HG03442 (cell line): Measurements from ENCODE around the gene SVIL.

Experiments used
- ATAC-seq: cut with Tn5 transposase; IDR thresholded peaks from one replicate; pipeline ENCODE4 v1.9.1; 2021; ENCODE audit warnings: mild to moderate bottlenecking, moderate library complexity; ENCODE audit not compliant: unreplicated experiment

Gene SVIL

GRCh38 chr10:29634764-29635625 lies at the start of gene SVIL:
Gene SVIL (minus strand): TSS chr10:29634971. CDS start chr10:29555058, 79,913 bp downstream.
- ATAC-seq, result no peak

GRCh38 chr10:29681676-29682448 lies 47.1 kb upstream of the SVIL start:
- no peak for ATAC-seq

GRCh38 chr10:29680091-29680490 lies 45.3 kb upstream of the SVIL start:
- ATAC-seq, result no peak

GRCh38 chr10:29676732-29677131 lies 42.0 kb upstream of the SVIL start:
- no peak for ATAC-seq

- ATAC-seq, result no peak
Observed at GRCh38 chr10:29675984-29676383, 41.2 kb upstream of the SVIL start.

- no peak for ATAC-seq
Observed at GRCh38 chr10:29671968-29672367, 37.2 kb upstream of the SVIL start.

- ATAC-seq, result no peak
Observed at GRCh38 chr10:29671228-29671780, 36.5 kb upstream of the SVIL start.

GRCh38 chr10:29670761-29671160 lies 36.0 kb upstream of the SVIL start:
- ATAC-seq, result no peak

- ATAC-seq, result no peak
Observed at GRCh38 chr10:29669149-29669548, 34.4 kb upstream of the SVIL start.

GRCh38 chr10:29668628-29669027 lies 33.9 kb upstream of the SVIL start:
- no peak for ATAC-seq

GRCh38 chr10:29667191-29667590 lies 32.4 kb upstream of the SVIL start:
- no peak for ATAC-seq

- no peak for ATAC-seq
Observed at GRCh38 chr10:29666201-29666600, 31.4 kb upstream of the SVIL start.

- ATAC-seq, result no peak
Observed at GRCh38 chr10:29663718-29664117, 28.9 kb upstream of the SVIL start.

- peak; percentile 99 for ATAC-seq
Observed at GRCh38 chr10:29658984-29659965, 24.5 kb upstream of the SVIL start.

GRCh38 chr10:29657719-29658274 lies 23.0 kb upstream of the SVIL start:
- no peak for ATAC-seq

- ATAC-seq, result no peak
Observed at GRCh38 chr10:29656451-29656992, 21.8 kb upstream of the SVIL start.

- no peak for ATAC-seq
Observed at GRCh38 chr10:29652192-29652591, 17.4 kb upstream of the SVIL start.

- no peak for ATAC-seq
Observed at GRCh38 chr10:29651767-29652166, 17.0 kb upstream of the SVIL start.

- no peak for ATAC-seq
Observed at GRCh38 chr10:29650552-29650944, 15.8 kb upstream of the SVIL start.
